ENCODE measurements around the gene CCDC198. TPM values are rescaled to one million over a fixed set of nuclear protein-coding genes. Genes with fewer than 3 reads are reported as not detected.

The CCDC198 gene
- total and polyA plus RNA-seq, 8 donors: 0.30 to 1.3 TPM; not detected in 6

DNA sequence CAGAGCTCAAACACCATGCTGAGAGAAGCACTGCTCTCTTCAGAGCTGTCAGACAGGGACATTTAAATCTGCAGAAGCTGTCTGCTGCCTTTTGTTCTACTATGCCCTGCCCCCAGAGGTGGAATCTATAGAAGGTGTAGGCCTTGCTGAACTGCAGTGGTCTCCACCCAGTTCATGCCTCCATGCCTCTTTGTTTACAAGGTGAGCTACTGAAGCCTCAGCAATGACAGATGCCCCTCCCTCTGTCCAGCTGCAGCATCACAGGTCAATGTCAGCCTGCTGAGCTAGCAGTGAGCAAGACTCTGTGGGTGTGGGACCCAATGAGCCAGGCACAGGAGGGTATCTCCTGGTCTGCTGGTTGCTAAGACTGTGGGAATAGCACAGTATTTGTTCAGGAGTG lies 25.4 kb upstream of the CCDC198 start:
- intact Hi-C loops (cut with DNase I; ENCODE audit: low total_unique reads): no loop called here
- peaks cover 0 to 34% (median 21%) of the 10 kb centered on the region in 4 donors for H3K9me3 ChIP-seq
- H3K4me1 ChIP-seq: no peaks in the 10 kb centered on the region
- no peak for DNase-seq
- H3K27me3 ChIP-seq: no peaks in the 10 kb centered on the region
- TF ChIP-seq, protein P1, sequence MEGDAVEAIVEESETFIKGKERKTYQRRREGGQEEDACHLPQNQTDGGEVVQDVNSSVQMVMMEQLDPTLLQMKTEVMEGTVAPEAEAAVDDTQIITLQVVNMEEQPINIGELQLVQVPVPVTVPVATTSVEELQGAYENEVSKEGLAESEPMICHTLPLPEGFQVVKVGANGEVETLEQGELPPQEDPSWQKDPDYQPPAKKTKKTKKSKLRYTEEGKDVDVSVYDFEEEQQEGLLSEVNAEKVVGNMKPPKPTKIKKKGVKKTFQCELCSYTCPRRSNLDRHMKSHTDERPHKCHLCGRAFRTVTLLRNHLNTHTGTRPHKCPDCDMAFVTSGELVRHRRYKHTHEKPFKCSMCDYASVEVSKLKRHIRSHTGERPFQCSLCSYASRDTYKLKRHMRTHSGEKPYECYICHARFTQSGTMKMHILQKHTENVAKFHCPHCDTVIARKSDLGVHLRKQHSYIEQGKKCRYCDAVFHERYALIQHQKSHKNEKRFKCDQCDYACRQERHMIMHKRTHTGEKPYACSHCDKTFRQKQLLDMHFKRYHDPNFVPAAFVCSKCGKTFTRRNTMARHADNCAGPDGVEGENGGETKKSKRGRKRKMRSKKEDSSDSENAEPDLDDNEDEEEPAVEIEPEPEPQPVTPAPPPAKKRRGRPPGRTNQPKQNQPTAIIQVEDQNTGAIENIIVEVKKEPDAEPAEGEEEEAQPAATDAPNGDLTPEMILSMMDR (IDR thresholded peaks at IDR 0.05): no peak
- no peak for TF ChIP-seq EP300 (IDR thresholded peaks at IDR 0.05)
- no peak for TF ChIP-seq POLR2AphosphoS5 (IDR thresholded peaks at IDR 0.05)
- no peak for TF ChIP-seq POLR2A (IDR thresholded peaks at IDR 0.05)
- H3K36me3 ChIP-seq: no peaks in the 10 kb centered on the region
- no peak overlapping the region for H3K4me3 ChIP-seq
- no peak overlapping the region for H3K27ac ChIP-seq

DNA sequence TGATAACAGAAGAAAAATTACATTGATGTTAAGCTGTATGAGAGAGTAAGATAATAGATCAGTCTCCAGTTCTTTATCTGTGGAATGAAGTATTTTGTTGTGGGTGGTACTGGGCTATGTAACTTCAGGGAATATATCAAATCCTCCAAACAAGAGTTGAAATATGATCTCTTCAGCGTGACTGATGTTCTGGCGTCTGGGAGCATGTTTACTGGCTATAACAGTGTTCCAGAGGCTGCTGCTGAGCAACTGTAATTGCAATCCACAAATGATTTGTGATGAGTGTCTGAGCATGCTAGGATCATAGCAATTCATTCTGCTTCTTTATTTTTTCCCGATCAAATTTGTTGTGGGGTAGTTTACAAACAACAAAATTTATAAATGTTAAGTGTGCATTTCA lies 18.6 kb upstream of the CCDC198 start:
- WGBS, 5 donors: 31 to 43% (median 35%) methylated on average over 3 of the region's 3 CpGs
- Histone ChIP-seq H3K4me3 (no peak overlapping the region), H3K27ac (no peak overlapping the region), H3K36me3 (no peaks in the 10 kb centered on the region), H3K4me1 (no peaks in the 10 kb centered on the region), H3K9me3 (peaks cover 0 to 3% (median 0%) of the 10 kb centered on the region in 4 donors), H3K27me3 (no peaks in the 10 kb centered on the region)
- TF ChIP-seq POLR2AphosphoS5 (IDR thresholded peaks at IDR 0.05) (no peak), EP300 (IDR thresholded peaks at IDR 0.05) (no peak), POLR2A (IDR thresholded peaks at IDR 0.05) (no peak)
- TF ChIP-seq, protein P1 (IDR thresholded peaks at IDR 0.05): no peak
- intact Hi-C loops (cut with DNase I; ENCODE audit: low total_unique reads): no loop called here
- DNase-seq: peak in 1 of 2 donors; percentile 47

DNA sequence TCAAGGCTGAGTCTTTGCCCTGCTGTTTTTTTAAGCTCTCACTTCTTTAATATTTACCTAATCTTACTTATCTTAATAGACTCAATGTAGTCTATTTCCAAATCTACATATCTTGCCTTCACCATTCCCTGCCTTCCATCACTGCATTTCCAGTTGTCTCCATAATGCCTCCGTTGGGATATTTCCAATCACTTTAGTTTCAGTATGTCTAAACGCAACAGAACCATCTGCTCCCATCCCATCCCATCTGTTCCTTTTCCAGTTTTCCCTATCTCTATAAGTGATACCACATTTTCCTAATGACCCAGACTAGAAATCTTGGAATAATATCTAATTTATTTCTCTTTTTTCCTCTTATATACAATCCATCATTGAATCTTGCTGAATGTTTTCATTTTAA lies 15.1 kb upstream of the CCDC198 start:
- Histone ChIP-seq H3K36me3 (no peaks in the 10 kb centered on the region), H3K4me1 (no peaks in the 10 kb centered on the region), H3K9me3 (peaks cover 0 to 3% (median 0%) of the 10 kb centered on the region in 4 donors), H3K27ac (no peak overlapping the region), H3K27me3 (no peaks in the 10 kb centered on the region), H3K4me3 (no peak overlapping the region)
- WGBS, 5 donors: 80 to 92% (median 84%) methylated on average over 2 of the region's 2 CpGs
- TF ChIP-seq POLR2AphosphoS5 (IDR thresholded peaks at IDR 0.05) (no peak), POLR2A (IDR thresholded peaks at IDR 0.05) (no peak), EP300 (IDR thresholded peaks at IDR 0.05) (no peak)
- TF ChIP-seq, protein P1 (IDR thresholded peaks at IDR 0.05): no peak
- no peak for DNase-seq
- intact Hi-C loops (cut with DNase I; ENCODE audit: low total_unique reads): no loop called here

DNA sequence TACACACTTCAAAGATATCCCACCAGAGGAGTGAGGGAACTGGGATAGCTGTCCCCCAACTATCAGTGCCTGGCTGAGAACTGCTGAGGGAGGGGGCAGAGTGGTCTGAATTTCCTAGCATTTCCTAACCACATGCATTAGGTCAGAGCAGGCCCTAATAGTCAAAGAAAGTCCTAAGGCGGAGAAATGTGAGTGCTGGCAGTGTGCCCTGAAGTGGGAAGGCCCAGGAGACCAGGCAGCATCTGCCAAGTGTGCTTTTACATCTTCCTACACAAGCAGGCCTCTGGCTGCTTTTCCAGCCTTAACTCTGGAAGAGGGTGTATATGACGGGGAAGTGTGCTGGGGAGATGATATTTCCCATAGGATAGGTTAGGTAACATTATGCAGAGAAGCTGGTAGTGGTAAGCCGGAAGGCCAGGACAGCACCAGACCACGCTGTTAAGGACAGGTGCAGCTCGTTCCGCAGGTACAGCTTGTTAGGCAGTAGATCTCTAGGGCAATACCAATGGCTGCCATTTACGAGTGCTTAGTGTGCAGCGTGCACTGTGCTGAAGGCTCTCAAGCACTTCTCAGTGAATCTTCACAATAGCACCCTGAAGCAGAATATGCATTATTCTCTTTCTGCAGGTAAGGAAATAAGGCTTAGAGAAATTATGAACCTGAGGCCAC lies 9.1 kb upstream of the CCDC198 start:
- TF ChIP-seq POLR2A (IDR thresholded peaks at IDR 0.05) (no peak), POLR2AphosphoS5 (IDR thresholded peaks at IDR 0.05) (no peak), EP300 (IDR thresholded peaks at IDR 0.05) (no peak)
- TF ChIP-seq, protein P1 (IDR thresholded peaks at IDR 0.05): no peak
- peak in 1 of 2 donors; percentile 87 for DNase-seq
- Histone ChIP-seq H3K9me3 (no peaks in the 10 kb centered on the region), H3K4me3 (no peak overlapping the region), H3K27ac (no peak overlapping the region), H3K4me1 (no peaks in the 10 kb centered on the region), H3K36me3 (no peaks in the 10 kb centered on the region), H3K27me3 (no peaks in the 10 kb centered on the region)
- 72 to 79% (median 76%) methylated on average over 8 of the region's 8 CpGs for WGBS, 5 donors
- intact Hi-C loops (cut with DNase I; ENCODE audit: low total_unique reads): no loop called here
